Measurements from ENCODE around the gene TRIM73.
"Not testable (repeated sequence)": the region's sequence is repeated elsewhere in the genome, so short reads cannot be mapped to it uniquely, and the experiment has no call there.

DNA sequence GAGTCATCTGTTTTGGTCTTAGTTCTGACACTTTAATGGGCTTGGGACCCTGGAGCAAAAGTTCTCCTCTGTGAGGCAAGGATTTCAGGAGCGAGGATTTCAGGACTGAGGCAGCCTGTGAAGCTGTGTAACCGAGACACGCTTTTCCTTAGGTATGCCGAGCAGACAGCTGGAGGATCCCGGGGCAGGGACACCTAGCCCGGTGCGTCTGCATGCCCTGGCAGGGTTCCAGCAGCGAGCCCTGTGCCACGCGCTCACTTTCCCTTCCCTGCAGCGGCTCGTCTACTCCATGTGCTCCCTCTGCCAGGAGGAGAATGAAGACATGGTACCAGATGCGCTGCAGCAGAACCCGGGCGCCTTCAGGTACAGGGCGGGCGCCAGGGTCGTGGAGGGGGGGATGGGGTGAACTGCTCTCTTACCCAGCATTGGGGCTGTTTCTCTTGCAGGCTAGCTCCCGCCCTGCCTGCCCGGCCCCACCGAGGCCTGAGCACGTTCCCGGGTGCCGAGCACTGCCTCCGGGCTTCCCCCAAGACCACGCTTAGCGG is 20.5 kb downstream of the TRIM73 start:
- not testable (repeated sequence) for TF ChIP-seq EZH2 (IDR thresholded peaks at IDR 0.05; ENCODE audit: low read length, unreplicated experiment); EZH2phosphoT487 (IDR thresholded peaks at IDR 0.05; ENCODE audit: borderline replicate concordance, low read length)
- TF ChIP-seq, protein P1, sequence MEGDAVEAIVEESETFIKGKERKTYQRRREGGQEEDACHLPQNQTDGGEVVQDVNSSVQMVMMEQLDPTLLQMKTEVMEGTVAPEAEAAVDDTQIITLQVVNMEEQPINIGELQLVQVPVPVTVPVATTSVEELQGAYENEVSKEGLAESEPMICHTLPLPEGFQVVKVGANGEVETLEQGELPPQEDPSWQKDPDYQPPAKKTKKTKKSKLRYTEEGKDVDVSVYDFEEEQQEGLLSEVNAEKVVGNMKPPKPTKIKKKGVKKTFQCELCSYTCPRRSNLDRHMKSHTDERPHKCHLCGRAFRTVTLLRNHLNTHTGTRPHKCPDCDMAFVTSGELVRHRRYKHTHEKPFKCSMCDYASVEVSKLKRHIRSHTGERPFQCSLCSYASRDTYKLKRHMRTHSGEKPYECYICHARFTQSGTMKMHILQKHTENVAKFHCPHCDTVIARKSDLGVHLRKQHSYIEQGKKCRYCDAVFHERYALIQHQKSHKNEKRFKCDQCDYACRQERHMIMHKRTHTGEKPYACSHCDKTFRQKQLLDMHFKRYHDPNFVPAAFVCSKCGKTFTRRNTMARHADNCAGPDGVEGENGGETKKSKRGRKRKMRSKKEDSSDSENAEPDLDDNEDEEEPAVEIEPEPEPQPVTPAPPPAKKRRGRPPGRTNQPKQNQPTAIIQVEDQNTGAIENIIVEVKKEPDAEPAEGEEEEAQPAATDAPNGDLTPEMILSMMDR (conservative IDR thresholded peaks at IDR 0.05; ENCODE audit: low read depth, low read length): not testable (repeated sequence)

All from PC-3 (cell line).